Loucy (cell line): ENCODE data around the gene INKA1.
A peak's percentile ranks its signal among the peaks of the same experiment; 100 is the strongest.
"Not testable (repeated sequence)": the region's sequence is repeated elsewhere in the genome, so short reads cannot be mapped to it uniquely, and the experiment has no call there.

ENCODE experiments used
- H2AFZ ChIP-seq: fragments of 200-600 bp; sonication (generic); 2 replicates; pipeline ENCODE4 v1.6.0; 2016; ENCODE audit warnings: antibody characterized with exemption, mild to moderate bottlenecking, low read length, moderate library complexity
- H3F3A ChIP-seq: fragments of 200-600 bp; 2 replicates; pipeline ENCODE4 v1.6.0; 2016; ENCODE audit warnings: antibody characterized with exemption, low read depth, mild to moderate bottlenecking
- H3K27me3 ChIP-seq: fragments of 200-600 bp; sonication (generic); 2 replicates; pipeline ENCODE4 v1.6.1; 2014; ENCODE audit warnings: low read length, mild to moderate bottlenecking; ENCODE audit not compliant: insufficient read depth, poor library complexity, severe bottlenecking
- H3K36me3 ChIP-seq: fragments of 200-600 bp; sonication (generic); 2 replicates; pipeline ENCODE4 v1.6.1; 2016; ENCODE audit warnings: low read length; ENCODE audit not compliant: insufficient read depth
- H3K4me1 ChIP-seq: fragments of 200-600 bp; sonication (generic); 2 replicates; pipeline ENCODE4 v1.5.1; 2014; ENCODE audit warnings: low read length, mild to moderate bottlenecking; ENCODE audit not compliant: insufficient read depth, poor library complexity, severe bottlenecking
- H3K4me2 ChIP-seq: fragments of 200-600 bp; sonication (generic); 2 replicates; pipeline ENCODE4 v1.6.0; 2014; ENCODE audit warnings: antibody characterized with exemption, low read length, low read depth, mild to moderate bottlenecking; ENCODE audit not compliant: poor library complexity, severe bottlenecking
- H3K4me3 ChIP-seq: fragments of 200-600 bp; sonication (generic); 2 replicates; pipeline ENCODE4 v1.5.1; 2014; ENCODE audit warnings: low read length, mild to moderate bottlenecking, mixed read lengths; ENCODE audit not compliant: poor library complexity, severe bottlenecking
- H3K79me2 ChIP-seq: fragments of 200-600 bp; sonication (generic); 2 replicates; pipeline ENCODE4 v1.6.1; 2014; ENCODE audit warnings: low read length; ENCODE audit not compliant: insufficient read depth
- H3K9ac ChIP-seq: fragments of 200-600 bp; sonication (generic); 2 replicates; pipeline ENCODE4 v1.6.0; 2014; ENCODE audit warnings: mild to moderate bottlenecking, low read depth, low read length, moderate library complexity; ENCODE audit not compliant: poor library complexity, severe bottlenecking
- H3K9me2 ChIP-seq: fragments of 200-600 bp; sonication (generic); replicated peaks from 2 replicates; pipeline ENCODE4 v1.6.1; 2016; ENCODE audit warnings: low read depth, low read length, mixed read lengths
- H3K9me3 ChIP-seq: fragments of 200-600 bp; sonication (generic); 2 replicates; pipeline ENCODE4 v1.6.1; 2014; ENCODE audit warnings: mild to moderate bottlenecking, antibody characterized with exemption, low read length, low read depth; ENCODE audit not compliant: insufficient read depth
- H4K20me1 ChIP-seq: fragments of 200-600 bp; sonication (generic); 2 replicates; pipeline ENCODE4 v1.6.0; 2014; ENCODE audit warnings: antibody characterized with exemption, low read length, mild to moderate bottlenecking; ENCODE audit not compliant: insufficient read depth, poor library complexity, severe bottlenecking
- CTCF ChIP-seq: fragments of 200-600 bp; sonication (generic); conservative IDR thresholded peaks from 2 replicates; pipeline ENCODE4 v1.5.1; 2014; ENCODE audit warnings: mild to moderate bottlenecking, antibody characterized with exemption, low read length
- EZH2phosphoT487 ChIP-seq: fragments of 200-600 bp; IDR thresholded peaks from 2 replicates; pipeline ENCODE4 v1.6.1; 2018; ENCODE audit warnings: antibody characterized with exemption, mild to moderate bottlenecking, moderate library complexity, borderline replicate concordance

The INKA1 gene

GRCh38 chr3:49807431-49808114 is 4.5 kb downstream of the INKA1 start:
- Histone ChIP-seq H4K20me1 (peaks cover 4% of the 10 kb centered on the region), H3K9ac (peak overlapping the region; percentile 99), H3K4me1 (peaks cover 81% of the 10 kb centered on the region), H3F3A (peaks cover 9% of the 10 kb centered on the region), H3K4me3 (peak overlapping the region; percentile 88), H3K4me2 (peak overlapping the region; percentile 94), H3K9me3 (no peaks in the 10 kb centered on the region), H3K36me3 (no peaks in the 10 kb centered on the region), H3K9me2 (no peaks in the 10 kb centered on the region), H2AFZ (no peak overlapping the region), H3K27me3 (no peaks in the 10 kb centered on the region), H3K79me2 (peaks cover 52% of the 10 kb centered on the region)
- TF ChIP-seq CTCF (no peak), EZH2phosphoT487 (no peak)

- H3K36me3 ChIP-seq: no peaks in the 10 kb centered on the region
- H3K4me2 ChIP-seq: peak overlapping the region; percentile 95
- H3K4me3 ChIP-seq: peak overlapping the region; percentile 79
- no peaks in the 10 kb centered on the region for H3K9me2 ChIP-seq
- no peaks in the 10 kb centered on the region for H3K27me3 ChIP-seq
- H3K4me1 ChIP-seq: peaks cover 67% of the 10 kb centered on the region
- peak overlapping the region; percentile 89 for H3K9ac ChIP-seq
- no peak for TF ChIP-seq EZH2phosphoT487
- no peak for TF ChIP-seq CTCF
- H3K9me3 ChIP-seq: no peaks in the 10 kb centered on the region
- no peak overlapping the region for H2AFZ ChIP-seq
- no peaks in the 10 kb centered on the region for H4K20me1 ChIP-seq
- H3K79me2 ChIP-seq: peaks cover 38% of the 10 kb centered on the region
- no peaks in the 10 kb centered on the region for H3F3A ChIP-seq
Observed at GRCh38 chr3:49812916-49813496, 9.9 kb downstream of the INKA1 start.

GRCh38 chr3:49813497-49814174 is 10.6 kb downstream of the INKA1 start, which contains the start of gene UBA7:
UBA7 (minus strand) TSS chr3:49813953; CDS start chr3:49813787, 166 bp downstream.
- Histone ChIP-seq H3K79me2 (peaks cover 31% of the 10 kb centered on the region), H3K27me3 (no peaks in the 10 kb centered on the region), H3K9me2 (no peaks in the 10 kb centered on the region), H3K4me3 (peak within 1 kb of the TSS; percentile 79), H3K9me3 (no peaks in the 10 kb centered on the region), H3F3A (no peaks in the 10 kb centered on the region), H3K36me3 (no peaks in the 10 kb centered on the region), H4K20me1 (no peaks in the 10 kb centered on the region), H3K9ac (peak within 1 kb of the TSS; percentile 89), H3K4me1 (peaks cover 61% of the 10 kb centered on the region), H3K4me2 (peak within 1 kb of the TSS; percentile 95), H2AFZ (peak within 1 kb of the TSS; percentile 79)
- no peak for TF ChIP-seq CTCF
- TF ChIP-seq EZH2phosphoT487: no peak

GRCh38 chr3:49823131-49823530 is 20.1 kb downstream of the INKA1 start:
- H3K27me3 ChIP-seq, H3K9ac ChIP-seq, H3K4me3 ChIP-seq, H3F3A ChIP-seq, H3K79me2 ChIP-seq, H3K9me3 ChIP-seq, H2AFZ ChIP-seq, H3K9me2 ChIP-seq, H3K4me2 ChIP-seq, H3K4me1 ChIP-seq, H3K36me3 ChIP-seq, H4K20me1 ChIP-seq: not testable (repeated sequence)
